Lung (tissue), 12 donors: ENCODE results near the gene CDC42. TPM values are rescaled to one million over a fixed set of nuclear protein-coding genes. Genes with fewer than 3 reads are reported as not detected.
"Not testable (repeated sequence)": the region's sequence is repeated elsewhere in the genome, so short reads cannot be mapped to it uniquely, and the experiment has no call there.

ENCODE experiments used
- ATAC-seq: fragments of 200-7000 bp; cut with Tn5 transposase; one replicate; pipeline ENCODE4 v1.9.1; 2020; ENCODE audit warnings: moderate number of reproducible peaks; ENCODE audit not compliant: insufficient read depth, low FRiP score
- DNase-seq, 3 donors: peaks; one replicate each; pipeline ENCODE4 v3.0.0-alpha.2; 2013 to 2017
- H3K27ac ChIP-seq, 2 donors: one replicate each; pipeline ENCODE4 v1.5.1; 2013; ENCODE audit warnings: mild to moderate bottlenecking in 2 of 2, moderate library complexity in 2 of 2, control low read depth in 1 of 2, inconsistent platforms in 1 of 2, low read depth in 1 of 2, low read length in 1 of 2
- H3K27me3 ChIP-seq, 3 donors: one replicate each; pipeline ENCODE4 v1.5.1; 2013; ENCODE audit warnings: low read length in 2 of 3; ENCODE audit not compliant: control insufficient read depth in 3 of 3, insufficient read depth in 3 of 3
- H3K36me3 ChIP-seq, 4 donors: one replicate each; pipeline ENCODE4 v1.5.1; 2013; ENCODE audit warnings: low read length in 4 of 4, mild to moderate bottlenecking in 1 of 4, moderate library complexity in 1 of 4; ENCODE audit not compliant: control insufficient read depth in 4 of 4, insufficient read depth in 4 of 4
- H3K4me1 ChIP-seq, 5 donors: one replicate each; pipeline ENCODE4 v1.5.1; 2013; ENCODE audit warnings: low read length in 5 of 5, mild to moderate bottlenecking in 2 of 5, moderate library complexity in 1 of 5; ENCODE audit not compliant: control insufficient read depth in 5 of 5, insufficient read depth in 5 of 5
- H3K4me3 ChIP-seq: one replicate; pipeline ENCODE4 v1.5.1; 2013; ENCODE audit warnings: mild to moderate bottlenecking, control low read depth, moderate library complexity
- H3K9ac ChIP-seq, 2 donors: one replicate each; pipeline ENCODE4 v1.5.1; 2013; ENCODE audit warnings: low read length in 2 of 2, control low read depth in 1 of 2; ENCODE audit not compliant: insufficient read depth in 1 of 2
- H3K9me3 ChIP-seq, 4 donors: one replicate each; pipeline ENCODE4 v1.5.1; 2013; ENCODE audit warnings: low read length in 3 of 4, mild to moderate bottlenecking in 1 of 4, moderate library complexity in 1 of 4; ENCODE audit not compliant: control insufficient read depth in 4 of 4, insufficient read depth in 3 of 4
- WGBS, 2 donors: extraction: QIAGEN DNeasy Blood & Tissue Kit; methylation state at CpG; one replicate each; pipeline ENCODE4 v1.1.7; 2013; 5-methylcytosine and 5-hydroxymethylcytosine counted together
- polyA plus RNA-seq, 2 donors: library from polyadenylated mRNA; stranded (reverse); fragments of 200-250 nt; gene quantifications; one replicate each; pipeline ENCODE4 v1.2.1, GENCODE V29; 2013
- total RNA-seq, 2 donors: library from RNA; depleted of rRNA in 1 of 2; stranded (reverse); fragments of >200 nt in 1 of 2; gene quantifications; one replicate each; pipeline ENCODE4 v1.2.1, GENCODE V29; 2014 to 2021
- TF ChIP-seq, protein P1 (sequence below): IDR thresholded peaks from 2 replicates; pipeline ENCODE4 v1.5.1; 2012; ENCODE audit warnings: mild to moderate bottlenecking; ENCODE audit errors: control extremely low read depth, extremely low read depth
- donor health status: control.
- donor health status: control.
- donor health status: Bipolar disorder and iron deficiency.
- donor health status: healthy.
- donor health status: DM: yes; HTN: yes; CAD: no.

The CDC42 gene
- total and polyA plus RNA-seq, 4 donors: 137 to 231 (median 219) TPM

DNA sequence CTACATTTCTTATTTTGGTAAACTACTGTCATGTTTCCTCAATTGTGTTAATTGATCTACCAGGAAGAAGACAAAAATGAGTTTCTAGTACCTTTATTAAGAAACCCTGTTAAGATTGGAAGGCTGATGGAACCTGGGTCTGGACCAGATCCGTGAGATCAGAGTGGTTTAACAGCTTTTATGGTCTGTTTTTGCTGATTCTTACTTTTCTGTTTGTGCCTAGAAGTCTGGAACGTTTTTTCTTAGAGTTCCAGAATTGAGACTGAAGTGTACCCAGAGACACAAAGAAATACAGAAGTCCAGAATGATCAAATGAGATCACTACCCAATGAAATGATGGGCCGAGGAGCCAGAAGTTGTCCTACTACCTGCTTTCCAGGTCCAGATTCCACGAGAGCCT lies 22.5 kb upstream of the CDC42 start:
- Histone ChIP-seq H3K9me3 (no peaks in the 10 kb centered on the region), H3K27ac (peak overlapping the region in 1 of 2 donors; percentile 31), H3K27me3 (no peaks in the 10 kb centered on the region), H3K36me3 (peaks cover 0 to 7% (median 3%) of the 10 kb centered on the region in 4 donors), H3K4me1 (peaks cover 0 to 7% (median 5%) of the 10 kb centered on the region in 5 donors), H3K9ac (no peak overlapping the region), H3K4me3 (no peak overlapping the region)
- TF ChIP-seq, protein P1, sequence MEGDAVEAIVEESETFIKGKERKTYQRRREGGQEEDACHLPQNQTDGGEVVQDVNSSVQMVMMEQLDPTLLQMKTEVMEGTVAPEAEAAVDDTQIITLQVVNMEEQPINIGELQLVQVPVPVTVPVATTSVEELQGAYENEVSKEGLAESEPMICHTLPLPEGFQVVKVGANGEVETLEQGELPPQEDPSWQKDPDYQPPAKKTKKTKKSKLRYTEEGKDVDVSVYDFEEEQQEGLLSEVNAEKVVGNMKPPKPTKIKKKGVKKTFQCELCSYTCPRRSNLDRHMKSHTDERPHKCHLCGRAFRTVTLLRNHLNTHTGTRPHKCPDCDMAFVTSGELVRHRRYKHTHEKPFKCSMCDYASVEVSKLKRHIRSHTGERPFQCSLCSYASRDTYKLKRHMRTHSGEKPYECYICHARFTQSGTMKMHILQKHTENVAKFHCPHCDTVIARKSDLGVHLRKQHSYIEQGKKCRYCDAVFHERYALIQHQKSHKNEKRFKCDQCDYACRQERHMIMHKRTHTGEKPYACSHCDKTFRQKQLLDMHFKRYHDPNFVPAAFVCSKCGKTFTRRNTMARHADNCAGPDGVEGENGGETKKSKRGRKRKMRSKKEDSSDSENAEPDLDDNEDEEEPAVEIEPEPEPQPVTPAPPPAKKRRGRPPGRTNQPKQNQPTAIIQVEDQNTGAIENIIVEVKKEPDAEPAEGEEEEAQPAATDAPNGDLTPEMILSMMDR: no peak
- 84 to 92% methylated on average over 4 of the region's 4 CpGs for WGBS, 2 donors
- no peak for ATAC-seq
- no peak for DNase-seq

- TF ChIP-seq, protein P1: no peak
- DNase-seq: no peak
- H3K27ac ChIP-seq: peak overlapping the region in 1 of 2 donors; percentile 45
These were observed 22.0 kb upstream of the CDC42 start for GRCh38 chr1:22030473-22030872.

DNA sequence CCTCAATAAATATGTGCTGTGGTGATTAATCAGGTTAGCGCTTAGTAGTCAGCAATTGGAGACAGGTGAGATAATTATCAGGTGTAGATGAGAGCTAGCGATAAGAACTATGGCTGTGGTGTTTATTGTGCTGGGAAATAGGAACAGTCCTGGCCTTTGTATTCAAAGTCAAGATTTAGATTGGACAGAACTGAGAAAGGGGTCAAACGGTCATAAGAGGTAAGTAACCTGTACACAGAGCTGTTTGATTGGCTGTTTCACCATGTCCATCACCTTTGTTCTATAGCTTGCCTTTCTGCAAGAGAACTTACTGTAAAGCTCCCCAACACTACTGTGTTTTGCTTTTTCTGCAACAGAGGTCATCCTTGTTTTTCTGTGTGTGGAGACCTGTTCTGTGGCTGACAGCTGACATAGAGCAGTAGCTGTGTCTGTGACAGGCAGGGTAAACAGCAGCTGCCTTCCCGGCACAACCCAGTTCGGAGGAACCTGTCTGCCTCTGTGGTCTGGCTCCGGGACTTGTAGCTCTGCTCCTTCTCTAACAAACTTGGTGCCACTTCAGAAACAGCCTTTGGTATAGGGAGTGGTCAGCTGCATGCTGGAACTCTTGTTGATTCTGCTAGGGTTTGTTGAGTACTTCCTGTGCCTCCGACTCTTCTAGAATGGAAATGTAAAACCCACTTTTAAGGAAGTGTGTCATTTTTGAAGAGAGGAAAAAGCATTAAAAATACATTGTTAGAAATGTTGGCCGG lies 21.1 kb upstream of the CDC42 start:
- Histone ChIP-seq H3K27me3 (no peaks in the 10 kb centered on the region), H3K27ac (peak overlapping the region in 1 of 2 donors; percentile 79), H3K36me3 (peaks cover 0 to 7% (median 2%) of the 10 kb centered on the region in 4 donors), H3K9me3 (no peaks in the 10 kb centered on the region), H3K4me1 (peaks cover 0 to 2% (median 0%) of the 10 kb centered on the region in 5 donors), H3K9ac (peak overlapping the region in 1 of 2 donors; percentile 4), H3K4me3 (no peak overlapping the region)
- TF ChIP-seq, protein P1: no peak
- peak in 1 of 3 donors; percentile 34 for DNase-seq
- ATAC-seq: peak; percentile 79
- WGBS, 2 donors: 50 to 52% methylated on average over 8 of the region's 8 CpGs

More at GRCh38 chr1:22030473-22030872, 22.0 kb upstream of the CDC42 start:
- Histone ChIP-seq H3K27me3 (no peaks in the 10 kb centered on the region), H3K9me3 (no peaks in the 10 kb centered on the region), H3K36me3 (peaks cover 0 to 7% (median 3%) of the 10 kb centered on the region in 4 donors), H3K4me3 (no peak overlapping the region), H3K4me1 (peaks cover 0 to 7% (median 5%) of the 10 kb centered on the region in 5 donors), H3K9ac (no peak overlapping the region)
- 76 to 86% methylated on average over 3 of the region's 3 CpGs for WGBS, 2 donors
- no peak for ATAC-seq

- H3K9me3 ChIP-seq, ATAC-seq, DNase-seq, H3K4me1 ChIP-seq, H3K27me3 ChIP-seq, H3K27ac ChIP-seq, H3K4me3 ChIP-seq, H3K9ac ChIP-seq, H3K36me3 ChIP-seq: not testable (repeated sequence)
- WGBS, 2 donors: 76 to 81% methylated on average over 5 of the region's 5 CpGs
These were observed 17.7 kb upstream of the CDC42 start for GRCh38 chr1:22034834-22035233.
